Neural cell (in vitro differentiated cells): ENCODE data around the gene LDLRAD4.

Experiments
- CTCF ChIP-seq: fragments of 450-650 bp; IDR thresholded peaks from 2 replicates; pipeline ENCODE4 v1.5.1; 2014; ENCODE audit warnings: antibody characterized with exemption, mild to moderate bottlenecking, moderate library complexity; ENCODE audit not compliant: poor library complexity, severe bottlenecking
- POLR2AphosphoS5 ChIP-seq: IDR thresholded peaks from 2 replicates; pipeline ENCODE4 v1.6.1; 2012
- RAD21 ChIP-seq: fragments of 450-650 bp; conservative IDR thresholded peaks from 2 replicates; pipeline ENCODE4 v1.6.1; 2014; ENCODE audit warnings: antibody characterized with exemption, mild to moderate bottlenecking, moderate library complexity
- TAF1 ChIP-seq: IDR thresholded peaks from 2 replicates; pipeline ENCODE4 v1.6.1; 2012; ENCODE audit warnings: low read depth

- no peak for TF ChIP-seq CTCF
- no peak for TF ChIP-seq TAF1
- no peak for TF ChIP-seq POLR2AphosphoS5
- no peak for TF ChIP-seq RAD21
Measured at GRCh38 chr18:13548106-13548819, 329.7 kb downstream of the LDLRAD4 start.
